Measurements from ENCODE around the gene HRH2. TPM values are rescaled to one million over a fixed set of nuclear protein-coding genes. Genes with fewer than 3 reads are reported as not detected.

HRH2 gene
- total RNA-seq, 4 donors from 2014 or later = 1.7 to 6.1 (median 2.6) TPM

DNA sequence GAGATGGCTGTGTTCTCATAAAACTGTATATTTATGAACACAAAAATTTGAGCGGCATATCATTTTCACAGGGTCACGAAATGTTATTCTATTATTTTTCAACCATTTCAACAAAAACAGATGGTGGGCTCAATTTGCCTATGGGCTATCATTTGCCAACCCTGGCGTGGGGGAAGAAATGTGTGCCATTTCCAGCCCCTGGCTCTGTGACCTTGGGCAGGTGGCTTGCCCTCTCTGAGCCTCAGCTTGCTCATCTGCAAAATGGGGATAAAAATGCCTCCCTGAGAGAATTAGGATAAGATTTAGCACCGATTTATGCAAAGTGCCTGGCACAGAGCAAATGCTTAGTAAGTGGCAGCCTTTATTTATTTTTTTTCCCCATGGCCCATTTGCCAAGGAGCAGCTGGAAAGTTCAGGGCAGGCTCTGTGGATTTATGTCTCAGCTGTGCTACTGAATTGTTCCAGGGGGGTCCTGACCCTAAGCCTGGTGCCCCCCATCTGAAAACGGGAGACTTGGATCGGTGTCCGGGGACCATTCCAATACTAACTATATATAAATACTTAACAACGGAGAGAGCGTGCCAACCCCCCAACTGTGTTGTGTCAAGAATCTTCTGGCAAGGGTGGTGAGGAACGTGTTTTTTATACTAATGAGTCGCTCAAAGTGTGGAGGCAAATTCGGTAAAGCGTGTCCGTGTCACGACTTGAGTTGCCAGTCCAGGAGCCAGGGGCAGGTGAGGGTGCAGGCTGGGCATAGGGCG is 34.5 kb downstream of the HRH2 start:
- Histone ChIP-seq H3K36me3 (no peaks in the 10 kb centered on the region), H3K9me3 (no peaks in the 10 kb centered on the region), H3K4me3 (no peak overlapping the region), H3K4me1 (no peaks in the 10 kb centered on the region), H3K27ac (peak overlapping the region in 1 of 4 donors; percentile 35), H3K27me3 (peaks cover 60% of the 10 kb centered on the region)
- 42 to 55% methylated on average over 9 to 14 of the region's 16 CpGs for WGBS, 2 donors (ENCODE audit: low coverage in 1 of 2)
- TF ChIP-seq POLR2A (IDR thresholded peaks at IDR 0.05) = no peak
- peak; percentile 27 for TF ChIP-seq POLR2AphosphoS5 (IDR thresholded peaks at IDR 0.05)
- ATAC-seq = no peak

DNA sequence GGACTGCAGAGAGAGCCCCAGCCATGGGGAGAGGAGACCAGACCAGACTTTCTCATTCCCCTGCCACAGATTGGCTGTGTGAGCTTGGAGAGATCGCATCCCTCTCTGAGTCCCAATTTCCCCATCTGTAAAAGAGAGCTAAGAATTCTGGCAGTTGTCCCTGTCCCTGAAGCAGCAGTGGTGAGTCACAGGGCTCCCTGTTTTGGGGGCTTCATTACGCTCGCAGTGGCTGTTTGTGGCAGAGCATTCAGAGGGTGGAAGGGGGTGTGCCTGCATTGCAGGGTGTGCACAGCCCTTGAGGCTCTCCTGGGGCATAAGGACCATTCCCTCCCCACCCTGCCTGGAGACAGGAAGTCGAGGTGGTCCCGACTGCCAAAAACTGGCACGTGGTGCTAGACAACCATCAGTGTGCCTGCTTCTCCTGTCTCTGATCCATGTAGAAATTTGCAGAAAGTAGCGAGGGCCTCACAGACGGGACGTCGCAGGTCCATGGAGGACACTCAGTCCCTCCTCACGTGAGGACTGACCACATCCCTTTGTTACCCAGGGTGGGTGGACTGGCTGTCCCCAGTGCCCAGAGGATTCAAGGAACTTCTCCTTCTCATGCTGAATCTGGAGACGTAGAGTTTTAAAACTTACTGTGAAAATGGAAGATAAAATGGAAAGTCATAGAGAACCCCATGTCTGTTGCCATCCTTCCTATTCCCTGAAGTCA is 35.3 kb downstream of the HRH2 start:
- no peak for TF ChIP-seq EP300 (IDR thresholded peaks at IDR 0.05)
- no peak for TF ChIP-seq POLR2A (IDR thresholded peaks at IDR 0.05)
- TF ChIP-seq, protein P1, sequence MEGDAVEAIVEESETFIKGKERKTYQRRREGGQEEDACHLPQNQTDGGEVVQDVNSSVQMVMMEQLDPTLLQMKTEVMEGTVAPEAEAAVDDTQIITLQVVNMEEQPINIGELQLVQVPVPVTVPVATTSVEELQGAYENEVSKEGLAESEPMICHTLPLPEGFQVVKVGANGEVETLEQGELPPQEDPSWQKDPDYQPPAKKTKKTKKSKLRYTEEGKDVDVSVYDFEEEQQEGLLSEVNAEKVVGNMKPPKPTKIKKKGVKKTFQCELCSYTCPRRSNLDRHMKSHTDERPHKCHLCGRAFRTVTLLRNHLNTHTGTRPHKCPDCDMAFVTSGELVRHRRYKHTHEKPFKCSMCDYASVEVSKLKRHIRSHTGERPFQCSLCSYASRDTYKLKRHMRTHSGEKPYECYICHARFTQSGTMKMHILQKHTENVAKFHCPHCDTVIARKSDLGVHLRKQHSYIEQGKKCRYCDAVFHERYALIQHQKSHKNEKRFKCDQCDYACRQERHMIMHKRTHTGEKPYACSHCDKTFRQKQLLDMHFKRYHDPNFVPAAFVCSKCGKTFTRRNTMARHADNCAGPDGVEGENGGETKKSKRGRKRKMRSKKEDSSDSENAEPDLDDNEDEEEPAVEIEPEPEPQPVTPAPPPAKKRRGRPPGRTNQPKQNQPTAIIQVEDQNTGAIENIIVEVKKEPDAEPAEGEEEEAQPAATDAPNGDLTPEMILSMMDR (IDR thresholded peaks at IDR 0.05) = no peak
- TF ChIP-seq POLR2AphosphoS5 (IDR thresholded peaks at IDR 0.05) = no peak
- no peaks in the 10 kb centered on the region for H3K36me3 ChIP-seq
- no peaks in the 10 kb centered on the region for H3K9me3 ChIP-seq
- H3K27me3 ChIP-seq = peaks cover 53% of the 10 kb centered on the region
- H3K4me1 ChIP-seq = no peaks in the 10 kb centered on the region
- 40 to 100% methylated on average over 1 to 2 of the region's 12 CpGs for WGBS, 2 donors (ENCODE audit: low coverage in 1 of 2)
- peak overlapping the region in 1 of 4 donors; percentile 35 for H3K27ac ChIP-seq
- no peak for ATAC-seq
- H3K4me3 ChIP-seq = no peak overlapping the region

DNA sequence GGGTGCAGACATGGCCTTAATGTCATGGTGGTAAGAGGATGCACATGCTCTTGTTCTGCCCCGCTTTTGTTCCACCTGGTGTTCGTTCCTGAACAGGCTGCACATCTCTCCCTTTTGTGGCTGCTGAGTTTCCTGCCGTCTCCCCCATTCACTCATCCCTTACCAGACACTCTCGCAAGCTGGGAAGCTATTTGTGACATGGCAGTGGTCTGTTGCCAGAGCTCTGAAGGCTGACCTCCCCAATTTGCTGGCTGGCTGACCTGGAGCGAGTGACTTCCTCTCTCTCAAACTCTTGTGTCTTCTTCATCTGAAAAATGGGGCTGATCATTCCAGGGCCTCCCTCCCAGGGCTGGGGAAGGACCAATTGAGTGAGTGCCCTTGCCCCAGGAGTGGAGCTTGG is 35.9 kb downstream of the HRH2 start:
- 55 to 57% methylated on average over 2 to 4 of the region's 5 CpGs for WGBS, 2 donors (ENCODE audit: low coverage in 1 of 2)
- Histone ChIP-seq H3K27me3 (peaks cover 47% of the 10 kb centered on the region), H3K9me3 (no peaks in the 10 kb centered on the region), H3K4me3 (no peak overlapping the region), H3K27ac (peak overlapping the region in 1 of 4 donors; percentile 6), H3K4me1 (no peaks in the 10 kb centered on the region), H3K36me3 (no peaks in the 10 kb centered on the region)
- no peak for ATAC-seq
- TF ChIP-seq POLR2A (IDR thresholded peaks at IDR 0.05) = no peak
- TF ChIP-seq, protein P1 (IDR thresholded peaks at IDR 0.05) = no peak
- TF ChIP-seq EP300 (IDR thresholded peaks at IDR 0.05) = no peak
- TF ChIP-seq POLR2AphosphoS5 (IDR thresholded peaks at IDR 0.05) = no peak

DNA sequence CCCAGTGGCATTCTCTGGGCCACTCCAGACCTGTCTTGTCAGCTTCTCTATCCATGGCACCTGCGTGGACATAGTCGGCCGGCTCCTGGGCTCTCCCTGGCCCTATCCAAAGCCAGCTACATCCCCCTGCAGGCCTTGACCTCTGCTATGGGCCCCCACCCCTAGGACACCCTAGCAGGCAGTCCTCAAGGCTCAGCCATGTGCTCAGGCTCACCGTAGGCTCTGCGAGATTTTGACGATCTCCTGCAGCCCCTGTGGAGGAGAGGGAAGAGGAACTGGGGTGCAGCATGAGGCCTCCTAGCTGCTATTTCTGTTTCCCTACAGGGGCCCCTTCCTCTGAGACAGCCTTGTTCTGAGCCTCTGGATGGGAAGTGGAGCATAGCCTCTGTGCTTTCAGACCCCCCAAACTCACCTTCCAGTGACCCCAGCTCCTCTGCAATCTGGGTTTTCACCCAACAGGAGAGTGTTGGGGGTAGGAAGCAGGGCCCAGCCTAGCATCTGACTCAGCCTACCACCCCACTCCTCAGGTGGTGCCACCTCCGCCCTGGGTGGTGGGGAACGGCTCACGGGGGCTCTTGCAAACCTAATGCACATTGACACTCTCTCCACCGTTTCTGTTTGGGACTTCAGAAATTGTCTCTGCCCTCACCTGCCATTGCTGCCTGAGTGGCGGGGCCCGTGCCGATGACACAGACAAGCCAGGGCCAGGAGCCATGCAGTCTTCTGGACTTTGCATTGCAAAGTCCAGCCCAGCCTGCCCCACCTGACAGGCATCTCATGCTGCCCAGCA is 36.7 kb downstream of the HRH2 start:
- Histone ChIP-seq H3K9me3 (no peaks in the 10 kb centered on the region), H3K36me3 (no peaks in the 10 kb centered on the region), H3K4me1 (no peaks in the 10 kb centered on the region), H3K4me3 (no peak overlapping the region), H3K27ac (peak overlapping the region in 1 of 4 donors; percentile 36), H3K27me3 (peaks cover 39% of the 10 kb centered on the region)
- TF ChIP-seq EP300 (IDR thresholded peaks at IDR 0.05) (no peak), POLR2A (IDR thresholded peaks at IDR 0.05) (no peak), POLR2AphosphoS5 (IDR thresholded peaks at IDR 0.05) (no peak)
- TF ChIP-seq, protein P1 (IDR thresholded peaks at IDR 0.05) = no peak
- ATAC-seq = no peak
- 68% methylated on average over 3 of the region's 13 CpGs; no CpG with 5 or more reads in 1 of the 2 donors for WGBS, 2 donors (ENCODE audit: low coverage in 1 of 2)
